ENCODE data around the gene BNC2. TPM values are rescaled to one million over a fixed set of nuclear protein-coding genes. Genes with fewer than 3 reads are reported as not detected.
A peak's percentile ranks its signal among the peaks of the same experiment; 100 is the strongest.

Gene BNC2
- total RNA-seq, 1 experiment from 2014 or later = 11.7 TPM

GRCh38 chr9:16515207-16515606, 355.3 kb downstream of the BNC2 start:
- Histone ChIP-seq H2AFZ (ENCODE audit: low read length) (no peak overlapping the region), H3K27ac (ENCODE audit: low read length) (no peak overlapping the region), H3K4me2 (ENCODE audit: low read length) (no peak overlapping the region), H3K9me2 (replicated peaks; ENCODE audit: low read length) (no peaks in the 10 kb centered on the region), H3K79me2 (ENCODE audit: low read length) (no peaks in the 10 kb centered on the region), H3K4me1 (ENCODE audit: insufficient read depth, low read length) (peaks cover 11% of the 10 kb centered on the region), H3K9me3 (ENCODE audit: low read length) (no peaks in the 10 kb centered on the region), H3K36me3 (ENCODE audit: low read depth, low read length) (no peaks in the 10 kb centered on the region), H3K4me3 (ENCODE audit: low read length) (no peak overlapping the region), H3K9ac (ENCODE audit: low read length) (no peak overlapping the region), H3F3A (ENCODE audit: low read length, unreplicated experiment) (no peaks in the 10 kb centered on the region), H4K20me1 (ENCODE audit: low read length) (no peaks in the 10 kb centered on the region), H3K27me3 (ENCODE audit: low read length) (no peaks in the 10 kb centered on the region)
- TF ChIP-seq EZH2phosphoT487 (IDR thresholded peaks at IDR 0.05; ENCODE audit: borderline replicate concordance, low read length) (no peak), CTCF (conservative IDR thresholded peaks at IDR 0.05; ENCODE audit: low read depth, low read length) (no peak)
- intact Hi-C loops (cut with micrococcal nuclease) = no loop called here
- ChIA-PET POLR2A (ENCODE audit: unreplicated experiment) (no interaction called here), CTCF (no interaction called here)
- BruUV-seq (replicated peaks) = no TSS peak
- DNase-seq (no peak), ATAC-seq (no peak)

- H2AFZ ChIP-seq (ENCODE audit: low read length) = no peak overlapping the region
- ChIA-PET CTCF (no interaction called here), POLR2A (ENCODE audit: unreplicated experiment) (interaction anchor here (0.5 kb wide), 1 partner anchor 14 kb away, joined by 6 read pairs; no protein-coding TSS in a partner anchor)
- no peaks in the 10 kb centered on the region for H3K9me3 ChIP-seq (ENCODE audit: low read length)
- no peak for ATAC-seq
- H3K4me2 ChIP-seq (ENCODE audit: low read length) = no peak overlapping the region
- no peak overlapping the region for H3K27ac ChIP-seq (ENCODE audit: low read length)
- no peak overlapping the region for H3K9ac ChIP-seq (ENCODE audit: low read length)
- TF ChIP-seq EZH2phosphoT487 (IDR thresholded peaks at IDR 0.05; ENCODE audit: borderline replicate concordance, low read length) = no peak
- no peak for TF ChIP-seq CTCF (conservative IDR thresholded peaks at IDR 0.05; ENCODE audit: low read depth, low read length)
- no peak for TF ChIP-seq EZH2 (IDR thresholded peaks at IDR 0.05; ENCODE audit: low read length, unreplicated experiment)
- no peaks in the 10 kb centered on the region for H3K36me3 ChIP-seq (ENCODE audit: low read depth, low read length)
- intact Hi-C loops (cut with micrococcal nuclease) = loop anchor here (5.0 kb wide), 1 partner anchor 213 kb away; no protein-coding TSS in a partner anchor
- H4K20me1 ChIP-seq (ENCODE audit: low read length) = no peaks in the 10 kb centered on the region
- no TSS peak for BruUV-seq (replicated peaks)
- H3K79me2 ChIP-seq (ENCODE audit: low read length) = no peaks in the 10 kb centered on the region
- no peaks in the 10 kb centered on the region for H3K27me3 ChIP-seq (ENCODE audit: low read length)
- H3K4me1 ChIP-seq (ENCODE audit: insufficient read depth, low read length) = peaks cover 13% of the 10 kb centered on the region
- no peak for DNase-seq
- H3K9me2 ChIP-seq (replicated peaks; ENCODE audit: low read length) = no peaks in the 10 kb centered on the region
- H3F3A ChIP-seq (ENCODE audit: low read length, unreplicated experiment) = no peaks in the 10 kb centered on the region
- no peak overlapping the region for H3K4me3 ChIP-seq (ENCODE audit: low read length)
These were observed 356.3 kb downstream of the BNC2 start for GRCh38 chr9:16514131-16514530.

GRCh38 chr9:16512281-16512680, 358.2 kb downstream of the BNC2 start:
- H3K36me3 ChIP-seq (ENCODE audit: low read depth, low read length) = no peaks in the 10 kb centered on the region
- POLR2A ChIA-PET (ENCODE audit: unreplicated experiment) = no interaction called here
- no peak overlapping the region for H3K27ac ChIP-seq (ENCODE audit: low read length)
- DNase-seq (peak; percentile 33), ATAC-seq (peak; percentile 38; the same call in 1 of the 2 replicates)
- H3K9me2 ChIP-seq (replicated peaks; ENCODE audit: low read length) = no peaks in the 10 kb centered on the region
- H4K20me1 ChIP-seq (ENCODE audit: low read length) = no peaks in the 10 kb centered on the region
- BruUV-seq (replicated peaks) = no TSS peak
- CTCF ChIA-PET = no interaction called here
- no peaks in the 10 kb centered on the region for H3K9me3 ChIP-seq (ENCODE audit: low read length)
- peaks cover 13% of the 10 kb centered on the region for H3K4me1 ChIP-seq (ENCODE audit: insufficient read depth, low read length)
- no peak overlapping the region for H3K4me2 ChIP-seq (ENCODE audit: low read length)
- intact Hi-C loops (cut with micrococcal nuclease) = loop anchor here (5.0 kb wide), 1 partner anchor 215 kb away; no protein-coding TSS in a partner anchor
- H3K9ac ChIP-seq (ENCODE audit: low read length) = no peak overlapping the region
- H3K27me3 ChIP-seq (ENCODE audit: low read length) = no peaks in the 10 kb centered on the region
- no peak for TF ChIP-seq EZH2phosphoT487 (IDR thresholded peaks at IDR 0.05; ENCODE audit: borderline replicate concordance, low read length)
- no peak for TF ChIP-seq EZH2 (IDR thresholded peaks at IDR 0.05; ENCODE audit: low read length, unreplicated experiment)
- TF ChIP-seq CTCF (conservative IDR thresholded peaks at IDR 0.05; ENCODE audit: low read depth, low read length) = no peak
- no peaks in the 10 kb centered on the region for H3F3A ChIP-seq (ENCODE audit: low read length, unreplicated experiment)
- no peak overlapping the region for H2AFZ ChIP-seq (ENCODE audit: low read length)
- H3K79me2 ChIP-seq (ENCODE audit: low read length) = no peaks in the 10 kb centered on the region
- no peak overlapping the region for H3K4me3 ChIP-seq (ENCODE audit: low read length)
